Right cardiac atrium (tissue), 5 donors: ENCODE results near the gene TRAF3IP3. TPM values are rescaled to one million over a fixed set of nuclear protein-coding genes. Genes with fewer than 3 reads are reported as not detected.

Experiments
- ATAC-seq, 2 donors: fragments of 200-7000 bp; cut with Tn5 transposase; one replicate each; pipeline versions ENCODE4 v1.8.0 to v1.9.1; 2020; ENCODE audit warnings: moderate library complexity in 2 of 2, mild to moderate bottlenecking in 1 of 2
- DNase-seq, 3 donors: peaks; one replicate each; pipeline ENCODE4 v3.0.0-alpha.2; 2020
- H3K27ac ChIP-seq: one replicate; pipeline ENCODE4 v1.5.1; 2013; ENCODE audit warnings: mild to moderate bottlenecking, low read length, control low read depth, moderate library complexity
- H3K27me3 ChIP-seq: one replicate; pipeline ENCODE4 v1.6.1; 2013; ENCODE audit not compliant: control insufficient read depth, insufficient read depth
- H3K4me1 ChIP-seq: one replicate; pipeline ENCODE4 v1.6.1; 2013; ENCODE audit warnings: low read length; ENCODE audit not compliant: control insufficient read depth, insufficient read depth
- H3K4me3 ChIP-seq: one replicate; pipeline ENCODE4 v1.5.1; 2013; ENCODE audit warnings: low read length, control low read depth
- H3K9me3 ChIP-seq: one replicate; pipeline ENCODE4 v1.6.1; 2013; ENCODE audit warnings: low read length; ENCODE audit not compliant: control insufficient read depth
- WGBS: extraction: QIAGEN DNeasy Blood & Tissue Kit; methylation state at CpG from one replicate; pipeline ENCODE4 v1.1.7; 2013; 5-methylcytosine and 5-hydroxymethylcytosine counted together
- intact Hi-C, 4 donors: fragments of 100-400 bp; cut with DNase I; formaldehyde crosslinking; loops; one replicate each; pipeline versions ENCODE4 v1.11.0 to v1.14.0; 2022 to 2023
- polyA plus RNA-seq: library from polyadenylated mRNA; stranded (reverse); fragments of 200-250 nt; gene quantifications from one replicate; pipeline ENCODE4 v1.2.3, GENCODE V29; 2013
- total RNA-seq, 4 donors: library from RNA; stranded (reverse); fragmentation: NEBNext Ultra II Directional; extraction: Animal tissue kit (Norgen Biotek cat#: 25700); gene quantifications; one replicate each; pipeline ENCODE4 v1.2.1, GENCODE V29; 2021
- donor health status: healthy with polysubstance abuse.
- donor health status: DM: no; HTN: yes; CAD: no.
- donor health status: DM: no; HTN: no; CAD: no.
- donor health status: DM: no; HTN: yes; CAD: no; lungs with severe emphysema.
- donor health status: DM: yes; HTN: yes; CAD: no.

The TRAF3IP3 gene
- total and polyA plus RNA-seq, 5 donors, result 0.63 to 2.7 (median 1.3) TPM

DNA sequence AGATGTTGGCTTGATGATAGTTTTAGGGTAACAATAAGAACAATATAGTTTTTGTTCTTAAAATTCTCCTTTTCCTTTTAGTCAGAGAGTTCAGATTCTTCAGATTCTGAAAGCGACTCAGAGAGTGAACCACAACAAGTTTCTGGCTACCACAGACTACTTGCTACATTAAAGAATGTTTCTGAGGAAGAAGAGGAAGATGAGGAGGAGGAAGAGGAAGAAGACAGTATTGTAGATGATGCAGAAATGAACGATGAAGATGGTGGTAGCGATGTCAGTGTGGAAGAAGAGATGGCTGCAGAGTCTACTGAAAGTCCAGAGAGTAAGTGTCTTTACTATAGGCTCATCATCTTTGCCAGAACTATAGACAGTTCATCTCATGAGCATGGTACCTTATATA, 74.9 kb downstream of the TRAF3IP3 start:
- no peaks in the 10 kb centered on the region for H3K27me3 ChIP-seq
- no peaks in the 10 kb centered on the region for H3K9me3 ChIP-seq
- DNase-seq (no peak), ATAC-seq (no peak)
- no peak overlapping the region for H3K4me3 ChIP-seq
- H3K27ac ChIP-seq, result no peak overlapping the region
- 86% methylated on average over 3 of the region's 3 CpGs for WGBS
- peaks cover 2% of the 10 kb centered on the region for H3K4me1 ChIP-seq
- intact Hi-C loops, result no loop called here

DNA sequence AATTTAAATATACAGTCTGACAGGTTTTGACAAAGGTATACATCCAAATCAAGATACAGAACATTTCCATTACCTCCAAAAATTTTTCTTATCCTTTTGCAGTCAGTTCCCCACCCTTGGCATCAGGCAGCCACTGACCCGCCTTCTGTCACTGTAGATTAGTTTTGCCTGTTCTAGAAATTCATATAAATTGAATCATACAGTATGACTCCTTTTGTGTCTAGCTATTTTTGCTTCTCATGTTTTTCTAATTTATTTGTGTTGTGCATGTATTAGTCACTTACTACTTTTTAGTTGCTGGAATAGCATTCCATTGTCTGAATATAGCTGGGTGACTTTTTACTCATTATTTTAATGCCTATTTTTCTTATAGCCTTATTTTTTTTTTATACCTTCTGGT, 75.8 kb downstream of the TRAF3IP3 start:
- DNase-seq (no peak), ATAC-seq (no peak)
- H3K4me1 ChIP-seq, result peaks cover 2% of the 10 kb centered on the region
- no peak overlapping the region for H3K27ac ChIP-seq
- intact Hi-C loops, result no loop called here
- no peaks in the 10 kb centered on the region for H3K27me3 ChIP-seq
- H3K9me3 ChIP-seq, result no peaks in the 10 kb centered on the region
- WGBS, result 96% methylated on average over 1 of the region's 1 CpG
- no peak overlapping the region for H3K4me3 ChIP-seq

Other genes with a start within 250 kb of the TRAF3IP3 start
- under 1 TPM in 1 of 4 donors, not detected in 3; 0.20 TPM for gene CAMK1G, start 172.3 kb upstream of the TRAF3IP3 start, total RNA-seq
- 0.07 TPM for gene CAMK1G, start 172.3 kb upstream of the TRAF3IP3 start, polyA plus RNA-seq
- gene LAMB3, start 103.6 kb upstream of the TRAF3IP3 start, total RNA-seq, result 10 to 100 TPM in 2 of 4 donors, 1 to 10 TPM in 2; 3.0 to 13.7 (median 11.0) TPM
- 4.9 TPM for gene LAMB3, start 103.6 kb upstream of the TRAF3IP3 start, polyA plus RNA-seq
- 100 to 1,000 TPM in 3 of 4 donors, 10 to 100 TPM in 1; 77.4 to 414 (median 243) TPM for gene G0S2, start 80.6 kb upstream of the TRAF3IP3 start, total RNA-seq
- 398 TPM for gene G0S2, start 80.6 kb upstream of the TRAF3IP3 start, polyA plus RNA-seq
- gene HSD11B1, start 51.2 kb upstream of the TRAF3IP3 start, total RNA-seq, result 1 to 10 TPM; 1.0 to 4.3 (median 2.7) TPM
- gene HSD11B1, start 51.2 kb upstream of the TRAF3IP3 start, polyA plus RNA-seq, result 1.5 TPM
- 1 to 10 TPM; 1.9 to 3.3 (median 2.8) TPM for gene C1orf74, start 28.5 kb downstream of the TRAF3IP3 start, total RNA-seq
- gene C1orf74, start 28.5 kb downstream of the TRAF3IP3 start, polyA plus RNA-seq, result 1.4 TPM
- 10 to 100 TPM; 27.7 to 45.4 (median 36.4) TPM for gene IRF6, start 50.1 kb downstream of the TRAF3IP3 start, total RNA-seq
- 22.6 TPM for gene IRF6, start 50.1 kb downstream of the TRAF3IP3 start, polyA plus RNA-seq
- 1 to 10 TPM; 2.3 to 3.1 (median 3.0) TPM for gene UTP25, start 71.9 kb downstream of the TRAF3IP3 start, total RNA-seq
- 1.2 TPM for gene UTP25, start 71.9 kb downstream of the TRAF3IP3 start, polyA plus RNA-seq
- under 1 TPM in 1 of 4 donors, not detected in 3; 0.09 TPM for gene SYT14, start 182.2 kb downstream of the TRAF3IP3 start, total RNA-seq
- gene SYT14, start 182.2 kb downstream of the TRAF3IP3 start, polyA plus RNA-seq, result under 0.01 TPM